Stimulated activated effector memory CD8-positive, alpha-beta T cell treated with anti-CD3 and anti-CD28 coated beads, Interleukin-12 subunit alpha, Interleukin-12 subunit beta, amount 100 ng/mL, for 72 hours (primary cell): ENCODE data around the gene C8A.

Source experiments
- ATAC-seq: fragments of 150-1000 bp; cut with Tn5 transposase; 2 replicates; pipeline ENCODE4 v1.10.0; 2021
- DNase-seq, 2 donors: peaks; one replicate each; pipeline ENCODE4 v3.0.0; 2021 to 2022; ENCODE audit warnings: low spot score in 2 of 2
- H3K27ac Mint-ChIP-seq: one replicate; pipeline ENCODE4 v1.8.0; 2022; ENCODE audit warnings: mild to moderate bottlenecking, mixed read lengths
- H3K36me3 Mint-ChIP-seq: one replicate; pipeline ENCODE4 v1.8.0; 2022; ENCODE audit warnings: mild to moderate bottlenecking, mixed read lengths
- H3K4me1 Mint-ChIP-seq: one replicate; pipeline ENCODE4 v1.8.0; 2022; ENCODE audit warnings: mixed read lengths
- H3K4me3 Mint-ChIP-seq: one replicate; pipeline ENCODE4 v1.8.0; 2022; ENCODE audit warnings: mild to moderate bottlenecking, mixed read lengths
- H3K9me3 Mint-ChIP-seq: one replicate; pipeline ENCODE4 v1.8.0; 2022; ENCODE audit warnings: mixed read lengths

C8A gene

GRCh38 chr1:56831871-56832693, 22.5 kb upstream of the C8A start:
- no peaks in the 10 kb centered on the region for H3K36me3 Mint-ChIP-seq
- H3K4me3 Mint-ChIP-seq: no peak overlapping the region
- DNase-seq (peak; percentile 54 to 70), ATAC-seq (peak; percentile 53)
- peaks cover 12% of the 10 kb centered on the region for H3K4me1 Mint-ChIP-seq
- no peak overlapping the region for H3K27ac Mint-ChIP-seq
- H3K9me3 Mint-ChIP-seq: no peaks in the 10 kb centered on the region

GRCh38 chr1:56833088-56833487, 21.5 kb upstream of the C8A start:
- DNase-seq (no peak), ATAC-seq (no peak)
- Mint-ChIP-seq H3K9me3 (no peaks in the 10 kb centered on the region), H3K4me1 (peaks cover 12% of the 10 kb centered on the region), H3K36me3 (no peaks in the 10 kb centered on the region), H3K27ac (no peak overlapping the region), H3K4me3 (no peak overlapping the region)

GRCh38 chr1:56834137-56834900, 20.3 kb upstream of the C8A start:
- H3K4me1 Mint-ChIP-seq: peaks cover 12% of the 10 kb centered on the region
- H3K9me3 Mint-ChIP-seq: no peaks in the 10 kb centered on the region
- H3K4me3 Mint-ChIP-seq: no peak overlapping the region
- ATAC-seq: no peak
- H3K27ac Mint-ChIP-seq: no peak overlapping the region
- H3K36me3 Mint-ChIP-seq: no peaks in the 10 kb centered on the region
- no peak for DNase-seq

- DNase-seq (no peak), ATAC-seq (no peak)
- no peaks in the 10 kb centered on the region for H3K36me3 Mint-ChIP-seq
- peaks cover 12% of the 10 kb centered on the region for H3K4me1 Mint-ChIP-seq
- no peak overlapping the region for H3K27ac Mint-ChIP-seq
- H3K4me3 Mint-ChIP-seq: no peak overlapping the region
- no peaks in the 10 kb centered on the region for H3K9me3 Mint-ChIP-seq
Measured at GRCh38 chr1:56835657-56836056, 18.9 kb upstream of the C8A start.

- Mint-ChIP-seq H3K9me3 (no peaks in the 10 kb centered on the region), H3K4me3 (no peak overlapping the region), H3K27ac (no peak overlapping the region), H3K4me1 (peaks cover 12% of the 10 kb centered on the region), H3K36me3 (no peaks in the 10 kb centered on the region)
- DNase-seq (no peak), ATAC-seq (no peak)
Measured at GRCh38 chr1:56836359-56836758, 18.2 kb upstream of the C8A start.

- no peaks in the 10 kb centered on the region for H3K9me3 Mint-ChIP-seq
- DNase-seq (no peak), ATAC-seq (no peak)
- no peaks in the 10 kb centered on the region for H3K36me3 Mint-ChIP-seq
- H3K4me1 Mint-ChIP-seq: peaks cover 1% of the 10 kb centered on the region
- H3K27ac Mint-ChIP-seq: no peak overlapping the region
- no peak overlapping the region for H3K4me3 Mint-ChIP-seq
Measured at GRCh38 chr1:56837244-56837939, 17.2 kb upstream of the C8A start.

GRCh38 chr1:56838759-56839158, 15.8 kb upstream of the C8A start:
- no peaks in the 10 kb centered on the region for H3K4me1 Mint-ChIP-seq
- no peaks in the 10 kb centered on the region for H3K36me3 Mint-ChIP-seq
- no peak overlapping the region for H3K4me3 Mint-ChIP-seq
- H3K27ac Mint-ChIP-seq: no peak overlapping the region
- no peak for ATAC-seq
- DNase-seq: no peak
- H3K9me3 Mint-ChIP-seq: no peaks in the 10 kb centered on the region

- DNase-seq: no peak
- no peaks in the 10 kb centered on the region for H3K36me3 Mint-ChIP-seq
- no peak overlapping the region for H3K4me3 Mint-ChIP-seq
- H3K9me3 Mint-ChIP-seq: no peaks in the 10 kb centered on the region
- ATAC-seq: no peak
- H3K27ac Mint-ChIP-seq: no peak overlapping the region
- no peaks in the 10 kb centered on the region for H3K4me1 Mint-ChIP-seq
Measured at GRCh38 chr1:56843544-56843943, 11.1 kb upstream of the C8A start.

GRCh38 chr1:56844545-56845136, 10.0 kb upstream of the C8A start:
- Mint-ChIP-seq H3K4me1 (no peaks in the 10 kb centered on the region), H3K36me3 (no peaks in the 10 kb centered on the region), H3K27ac (no peak overlapping the region), H3K4me3 (no peak overlapping the region), H3K9me3 (no peaks in the 10 kb centered on the region)
- DNase-seq (no peak), ATAC-seq (no peak)

- Mint-ChIP-seq H3K9me3 (no peaks in the 10 kb centered on the region), H3K27ac (no peak overlapping the region), H3K36me3 (no peaks in the 10 kb centered on the region), H3K4me3 (no peak overlapping the region), H3K4me1 (no peaks in the 10 kb centered on the region)
- ATAC-seq (no peak), DNase-seq (no peak)
Measured at GRCh38 chr1:56845343-56845742, 9.3 kb upstream of the C8A start.

GRCh38 chr1:56849750-56850149, 4.8 kb upstream of the C8A start:
- Mint-ChIP-seq H3K9me3 (no peaks in the 10 kb centered on the region), H3K36me3 (no peaks in the 10 kb centered on the region), H3K4me1 (no peaks in the 10 kb centered on the region), H3K4me3 (no peak overlapping the region), H3K27ac (no peak overlapping the region)
- no peak for ATAC-seq
- no peak for DNase-seq

- no peak for ATAC-seq
Measured at GRCh38 chr1:56850411-56850810, 4.2 kb upstream of the C8A start.

GRCh38 chr1:56850922-56851321, 3.7 kb upstream of the C8A start:
- no peak for DNase-seq
- H3K4me3 Mint-ChIP-seq: no peak overlapping the region
- ATAC-seq: no peak
- H3K9me3 Mint-ChIP-seq: no peaks in the 10 kb centered on the region
- no peak overlapping the region for H3K27ac Mint-ChIP-seq
- no peaks in the 10 kb centered on the region for H3K4me1 Mint-ChIP-seq
- no peaks in the 10 kb centered on the region for H3K36me3 Mint-ChIP-seq

More at GRCh38 chr1:56850411-56850810, 4.2 kb upstream of the C8A start:
- no peaks in the 10 kb centered on the region for H3K4me1 Mint-ChIP-seq
- no peak overlapping the region for H3K27ac Mint-ChIP-seq
- H3K36me3 Mint-ChIP-seq: no peaks in the 10 kb centered on the region
- no peak overlapping the region for H3K4me3 Mint-ChIP-seq
- no peak for DNase-seq
- no peaks in the 10 kb centered on the region for H3K9me3 Mint-ChIP-seq

- ATAC-seq (no peak), DNase-seq (no peak)
- H3K4me3 Mint-ChIP-seq: no peak overlapping the region
- H3K9me3 Mint-ChIP-seq: no peaks in the 10 kb centered on the region
- H3K27ac Mint-ChIP-seq: no peak overlapping the region
- no peaks in the 10 kb centered on the region for H3K4me1 Mint-ChIP-seq
- no peaks in the 10 kb centered on the region for H3K36me3 Mint-ChIP-seq
Measured at GRCh38 chr1:56852476-56852875, 2.1 kb upstream of the C8A start.

- no peak for ATAC-seq
- no peak overlapping the region for H3K4me3 Mint-ChIP-seq
- no peaks in the 10 kb centered on the region for H3K36me3 Mint-ChIP-seq
- H3K9me3 Mint-ChIP-seq: no peaks in the 10 kb centered on the region
- no peak overlapping the region for H3K27ac Mint-ChIP-seq
- no peaks in the 10 kb centered on the region for H3K4me1 Mint-ChIP-seq
- no peak for DNase-seq
Measured at GRCh38 chr1:56855190-56855589, 593 bp downstream of the C8A start.
